Measurements from ENCODE around the gene FHL2.

DNA sequence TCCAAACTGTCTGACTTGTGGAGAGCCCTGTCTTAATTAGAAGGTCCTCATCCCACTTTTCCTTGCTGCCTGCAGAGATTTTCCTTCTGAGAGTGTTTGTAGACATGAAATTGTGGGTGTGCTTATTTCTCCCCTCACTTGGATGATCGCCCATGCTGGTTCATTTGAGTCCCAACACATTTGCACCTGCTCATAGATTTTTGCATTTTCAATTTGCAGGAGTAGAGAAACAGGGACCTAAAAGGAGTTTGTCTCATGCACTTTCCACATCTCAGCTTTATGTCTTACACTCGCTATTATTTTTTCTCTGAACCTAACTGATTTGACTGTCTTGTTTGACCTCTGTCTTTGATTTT is 33.2 kb upstream of the FHL2 start:
- TF ChIP-seq, protein P1, sequence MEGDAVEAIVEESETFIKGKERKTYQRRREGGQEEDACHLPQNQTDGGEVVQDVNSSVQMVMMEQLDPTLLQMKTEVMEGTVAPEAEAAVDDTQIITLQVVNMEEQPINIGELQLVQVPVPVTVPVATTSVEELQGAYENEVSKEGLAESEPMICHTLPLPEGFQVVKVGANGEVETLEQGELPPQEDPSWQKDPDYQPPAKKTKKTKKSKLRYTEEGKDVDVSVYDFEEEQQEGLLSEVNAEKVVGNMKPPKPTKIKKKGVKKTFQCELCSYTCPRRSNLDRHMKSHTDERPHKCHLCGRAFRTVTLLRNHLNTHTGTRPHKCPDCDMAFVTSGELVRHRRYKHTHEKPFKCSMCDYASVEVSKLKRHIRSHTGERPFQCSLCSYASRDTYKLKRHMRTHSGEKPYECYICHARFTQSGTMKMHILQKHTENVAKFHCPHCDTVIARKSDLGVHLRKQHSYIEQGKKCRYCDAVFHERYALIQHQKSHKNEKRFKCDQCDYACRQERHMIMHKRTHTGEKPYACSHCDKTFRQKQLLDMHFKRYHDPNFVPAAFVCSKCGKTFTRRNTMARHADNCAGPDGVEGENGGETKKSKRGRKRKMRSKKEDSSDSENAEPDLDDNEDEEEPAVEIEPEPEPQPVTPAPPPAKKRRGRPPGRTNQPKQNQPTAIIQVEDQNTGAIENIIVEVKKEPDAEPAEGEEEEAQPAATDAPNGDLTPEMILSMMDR (IDR thresholded peaks at IDR 0.05; ENCODE audit: low read depth, low read length, missing input control) = no peak
- no peak for TF ChIP-seq RXRA (IDR thresholded peaks at IDR 0.05)
- TF ChIP-seq TAF1 (conservative IDR thresholded peaks at IDR 0.05) = no peak
- TF ChIP-seq, protein P2, sequence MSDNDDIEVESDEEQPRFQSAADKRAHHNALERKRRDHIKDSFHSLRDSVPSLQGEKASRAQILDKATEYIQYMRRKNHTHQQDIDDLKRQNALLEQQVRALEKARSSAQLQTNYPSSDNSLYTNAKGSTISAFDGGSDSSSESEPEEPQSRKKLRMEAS (IDR thresholded peaks at IDR 0.05) = no peak
